NCI-H1436 (cell line): Measurements from ENCODE around the gene LTF.

Experiments
- DNase-seq: peaks from one replicate; lab custom pipeline; 2025; lab: John Stamatoyannopoulos, UW

LTF gene

DNA sequence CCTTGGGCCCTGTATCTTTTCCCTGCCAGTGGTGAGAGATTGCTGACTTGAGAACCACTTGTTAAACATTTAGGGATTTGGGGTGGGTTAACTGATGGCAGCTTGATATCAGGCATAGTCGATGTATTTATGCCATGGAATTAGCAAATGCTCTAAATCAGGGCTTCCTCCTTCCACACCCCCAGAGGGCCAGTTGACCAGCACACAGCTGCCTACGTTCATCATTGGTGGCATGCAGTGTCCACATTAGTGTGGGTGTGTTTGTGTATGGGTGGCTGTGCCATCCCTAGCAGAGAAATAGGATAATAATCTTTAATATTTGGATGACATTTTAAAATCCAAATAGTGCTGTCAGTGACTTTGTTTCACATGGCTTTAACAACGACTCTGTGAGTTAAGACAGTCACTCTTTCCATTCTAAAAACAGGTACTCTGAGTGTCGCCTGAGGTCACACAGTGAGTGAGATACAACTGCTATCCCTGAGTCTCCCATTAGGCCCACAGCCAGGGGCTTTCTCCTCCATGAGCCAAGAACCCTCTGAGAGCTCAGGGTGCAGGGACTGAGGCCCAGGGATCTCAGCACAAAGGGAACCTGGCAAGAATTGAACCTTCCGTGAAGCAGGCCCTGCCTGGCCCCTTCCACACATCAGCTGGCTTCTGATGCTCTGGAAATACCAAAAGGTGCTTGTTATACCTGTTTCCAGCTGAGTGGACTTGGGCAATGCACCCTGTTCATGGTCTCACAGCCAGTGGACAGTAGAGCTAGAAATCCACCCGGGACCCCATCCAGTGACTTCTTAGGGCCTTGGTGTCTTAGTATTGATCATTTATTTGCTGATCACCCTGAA lies 4.3 kb upstream of the LTF start:
- DNase-seq: no peak

DNA sequence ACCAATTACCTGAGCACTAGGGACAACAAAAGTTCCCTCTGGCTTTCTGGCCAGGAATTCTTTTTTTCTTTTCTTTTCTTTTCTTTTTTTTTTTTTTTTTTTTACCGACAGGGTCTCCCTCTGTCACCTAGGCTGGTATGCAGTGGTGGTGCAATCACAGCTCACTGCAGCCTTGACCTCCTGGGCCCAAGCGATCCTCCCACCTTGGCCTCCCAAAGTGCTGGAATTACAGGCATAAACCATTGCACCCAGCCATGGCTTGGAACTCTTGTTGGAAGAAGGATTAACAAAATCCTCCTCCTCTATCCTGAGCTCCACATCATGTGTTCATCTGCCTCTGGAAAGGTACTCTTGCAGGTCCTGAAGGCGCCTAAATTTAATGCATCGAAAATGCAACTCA lies 2.9 kb upstream of the LTF start:
- DNase-seq: no peak

- DNase-seq: no peak
Observed at GRCh38 chr3:46466871-46467403, 2.2 kb upstream of the LTF start.

- DNase-seq: no peak
Observed at GRCh38 chr3:46466273-46466672, 1.6 kb upstream of the LTF start.

GRCh38 chr3:46465196-46465520 lies 453 bp upstream of the LTF start:
- no peak for DNase-seq

GRCh38 chr3:46463868-46464241 lies 850 bp downstream of the LTF start:
- no peak for DNase-seq

DNA sequence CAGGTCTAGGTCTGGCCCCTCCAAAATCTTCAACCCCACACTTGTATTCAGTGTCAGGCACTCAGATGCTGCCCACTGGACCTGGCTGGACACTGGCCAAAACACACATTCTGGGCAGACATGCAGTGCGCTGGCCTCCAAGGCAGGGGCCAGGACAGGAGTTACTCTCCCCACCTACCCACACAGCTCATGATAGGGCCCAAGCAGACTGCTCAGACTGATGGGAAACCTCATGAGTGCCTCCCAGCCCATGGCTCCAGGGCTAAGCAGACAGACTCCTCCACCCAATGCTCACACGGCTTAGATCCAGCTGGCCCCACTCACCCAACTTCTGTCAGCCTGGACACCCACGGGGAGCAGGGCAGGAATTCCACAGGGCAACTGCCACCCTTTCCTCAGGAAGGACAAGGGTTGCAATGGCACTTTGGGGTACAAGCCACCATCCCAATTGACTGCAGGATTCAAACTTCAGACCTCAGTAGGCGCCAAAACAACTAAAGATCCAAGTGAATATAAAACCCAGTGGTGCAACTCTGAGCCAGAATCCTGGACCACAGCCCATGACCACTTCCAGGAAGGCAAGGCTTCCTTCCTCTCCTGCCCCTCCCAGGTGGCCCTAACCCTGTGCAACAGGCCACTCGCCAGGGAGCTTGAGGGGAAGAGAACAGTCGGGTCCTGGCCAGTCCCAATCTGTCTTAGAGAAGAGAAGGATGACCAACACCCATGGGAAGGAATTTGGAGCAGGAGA lies 1.4 kb downstream of the LTF start:
- DNase-seq: no peak

GRCh38 chr3:46462511-46462910 lies 2.2 kb downstream of the LTF start:
- no peak for DNase-seq

GRCh38 chr3:46462111-46462510 lies 2.6 kb downstream of the LTF start:
- no peak for DNase-seq

GRCh38 chr3:46460051-46460450 lies 4.7 kb downstream of the LTF start:
- DNase-seq: no peak

GRCh38 chr3:46456118-46456517 lies 8.6 kb downstream of the LTF start:
- DNase-seq: no peak

DNA sequence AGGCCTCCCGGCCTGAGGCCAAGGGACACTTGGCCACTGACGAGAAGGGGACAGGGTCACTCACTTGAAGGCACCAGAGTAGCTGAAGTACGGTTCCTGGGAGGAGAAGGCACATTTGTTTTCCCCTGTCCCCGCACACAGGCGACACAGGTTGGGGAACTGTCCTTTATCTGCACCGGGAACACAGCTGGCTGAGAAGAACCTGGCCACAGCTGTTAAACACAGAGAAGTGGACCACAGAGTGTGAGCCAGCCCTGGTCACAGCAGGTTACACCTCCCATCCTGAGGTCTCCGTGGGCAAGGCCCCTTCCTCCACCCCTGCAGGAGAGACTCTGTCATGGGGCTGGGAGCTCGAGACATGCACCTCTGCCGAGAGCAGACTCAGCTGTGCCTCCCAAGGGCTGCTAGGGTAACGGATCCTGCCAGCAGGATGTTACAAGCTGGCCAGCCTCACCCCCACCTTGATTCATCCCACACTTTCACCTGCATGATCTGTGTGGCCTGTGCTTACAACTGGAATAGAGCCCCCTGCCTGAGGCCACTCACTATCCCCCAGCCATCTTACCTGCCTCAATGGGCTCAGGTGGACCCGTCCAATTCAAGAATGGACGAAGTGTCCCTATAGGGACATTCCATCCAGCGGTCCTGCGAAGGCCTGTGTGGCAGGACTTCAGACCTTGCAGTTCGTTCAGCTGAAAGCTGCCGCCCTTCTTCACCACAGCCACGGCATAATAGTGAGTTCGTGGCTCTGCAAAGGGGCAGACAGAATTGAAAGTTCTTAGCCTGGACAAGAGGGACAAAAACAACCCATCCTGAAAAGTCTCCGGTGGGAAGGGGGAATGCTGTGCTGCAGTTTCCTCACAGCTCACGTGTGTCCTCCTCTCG lies 9.2 kb downstream of the LTF start:
- DNase-seq: no peak

DNA sequence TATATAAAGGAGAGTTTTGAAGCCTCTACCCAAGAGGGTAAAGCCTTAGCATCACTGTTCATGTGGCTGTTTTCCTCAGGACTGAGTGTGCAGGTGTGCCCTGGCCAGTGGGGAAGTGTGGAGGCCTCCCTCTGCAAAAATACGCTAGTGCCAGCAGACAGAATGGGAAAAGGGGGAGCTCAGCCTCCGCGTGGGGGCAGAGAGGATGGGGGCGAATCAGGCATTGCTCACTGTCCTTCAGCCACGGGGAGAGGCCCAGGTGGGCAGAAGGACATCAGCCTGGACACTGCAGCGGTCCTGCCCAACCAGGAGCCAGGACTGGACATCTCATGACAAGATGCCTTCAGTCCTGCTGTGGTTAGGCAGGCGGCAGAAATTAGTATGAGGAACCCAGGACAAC lies 10.1 kb downstream of the LTF start:
- no peak for DNase-seq

- no peak for DNase-seq
Observed at GRCh38 chr3:46454209-46454595, 10.5 kb downstream of the LTF start.

GRCh38 chr3:46453526-46454208 lies 11.0 kb downstream of the LTF start:
- DNase-seq: no peak

DNA sequence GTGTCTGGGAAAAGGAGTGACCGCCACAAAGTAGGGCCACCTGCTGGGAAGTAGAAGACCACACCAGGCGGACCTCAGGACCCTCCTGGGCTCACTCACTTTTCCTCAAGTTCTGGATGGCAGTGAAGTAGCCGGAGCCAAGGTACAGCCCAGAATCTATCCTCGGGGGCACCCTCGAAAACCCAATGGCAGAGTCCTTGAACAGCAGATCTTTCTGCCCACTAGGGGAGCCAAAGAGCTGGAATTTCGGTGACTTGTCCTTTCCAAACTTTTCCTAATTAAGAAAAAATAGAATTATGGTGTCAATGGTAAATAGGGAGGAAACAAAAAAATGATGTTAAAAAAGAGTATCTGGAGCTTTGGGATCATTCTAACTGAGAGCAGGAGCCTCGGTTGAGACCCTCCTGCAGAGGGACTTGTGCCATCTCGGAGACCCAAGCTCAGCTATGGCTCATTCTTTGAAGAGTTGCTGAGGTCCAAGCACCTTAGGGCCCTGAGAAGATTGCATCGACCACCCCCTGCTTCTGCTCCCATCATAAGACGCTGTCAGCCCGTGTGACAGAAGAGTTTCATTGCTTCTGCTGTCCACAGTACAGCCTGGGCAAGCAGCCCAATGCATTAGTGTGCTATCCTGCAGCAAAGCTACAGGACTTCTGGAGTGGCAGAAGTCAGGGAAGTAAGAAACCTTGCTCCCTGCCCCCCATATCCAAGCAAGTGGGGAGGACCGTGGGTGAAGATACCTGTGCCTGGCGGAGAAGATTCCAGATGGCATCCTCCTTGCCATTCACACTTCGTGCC lies 14.8 kb downstream of the LTF start:
- no peak for DNase-seq

- DNase-seq: no peak
Observed at GRCh38 chr3:46448721-46449120, 16.0 kb downstream of the LTF start.

DNA sequence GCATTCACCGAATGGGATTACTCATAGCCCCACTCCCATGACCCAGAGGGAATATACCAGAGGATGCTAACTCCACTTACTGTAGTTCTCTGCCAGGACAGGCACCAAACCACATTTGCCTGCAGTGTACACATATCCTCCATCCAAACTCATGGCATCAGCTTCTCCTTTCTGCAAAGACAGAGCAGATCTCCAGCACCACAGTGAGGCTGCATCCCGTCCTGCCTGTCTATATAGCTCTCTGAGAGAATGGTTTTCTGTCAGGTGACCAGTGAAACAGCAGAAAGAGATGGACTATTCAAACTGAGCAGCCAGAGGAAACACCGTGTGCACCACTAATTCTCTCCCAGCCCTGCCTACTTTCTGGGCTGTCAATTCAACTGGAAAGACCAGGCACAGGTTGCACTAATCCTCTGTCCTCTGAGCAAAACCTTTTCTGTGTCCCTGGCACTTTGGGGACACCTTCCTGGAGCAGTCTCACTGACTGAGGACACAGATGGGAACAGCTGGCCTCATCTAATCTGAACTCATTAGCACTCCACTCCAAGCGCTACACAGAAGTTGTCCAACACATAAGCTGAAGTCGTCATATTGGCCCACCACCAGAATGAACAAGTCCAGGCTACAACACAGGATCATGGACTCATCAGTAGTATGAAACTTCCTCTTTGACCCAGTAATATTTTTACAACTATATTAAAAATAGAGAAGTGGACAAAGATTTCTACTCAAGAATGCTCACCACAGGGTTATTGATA lies 17.3 kb downstream of the LTF start:
- DNase-seq: no peak

GRCh38 chr3:46442576-46443530 lies 21.9 kb downstream of the LTF start:
- no peak for DNase-seq
